HEK293 (cell line): ENCODE measurements around the gene CNTNAP4.

Experiments used
- CTCF ChIP-seq: fragments of 450-650 bp; formaldehyde crosslinking; IDR thresholded peaks from 2 replicates; pipeline ENCODE4 v1.5.1; 2016; ENCODE audit warnings: missing biosample characterization, missing genetic modification characterization
- YY1 ChIP-seq: fragments of 450-650 bp; formaldehyde crosslinking; IDR thresholded peaks from 2 replicates; pipeline ENCODE4 v1.5.1; 2018; ENCODE audit warnings: missing biosample characterization, missing genetic modification characterization
- ZNF311 ChIP-seq: fragments of 450-650 bp; formaldehyde crosslinking; IDR thresholded peaks from 2 replicates; pipeline ENCODE4 v1.5.1; 2017; ENCODE audit warnings: missing biosample characterization, missing genetic modification characterization, borderline replicate concordance
- ZSCAN30 ChIP-seq: fragments of 450-650 bp; IDR thresholded peaks from 2 replicates; pipeline ENCODE4 v1.5.1; 2018; ENCODE audit warnings: missing biosample characterization, mild to moderate bottlenecking, missing genetic modification characterization, moderate library complexity
- TF ChIP-seq, protein P1 (sequence below): fragments of 450-650 bp; formaldehyde crosslinking; IDR thresholded peaks from 2 replicates; pipeline ENCODE4 v1.5.1; 2017; ENCODE audit warnings: missing biosample characterization, missing genetic modification characterization

- TF ChIP-seq ZSCAN30 (tag by site-specific recombination) (no peak), YY1 (tag by site-specific recombination) (no peak), ZNF311 (tag by site-specific recombination) (no peak), CTCF (tag by site-specific recombination) (no peak)
- TF ChIP-seq, protein P1, sequence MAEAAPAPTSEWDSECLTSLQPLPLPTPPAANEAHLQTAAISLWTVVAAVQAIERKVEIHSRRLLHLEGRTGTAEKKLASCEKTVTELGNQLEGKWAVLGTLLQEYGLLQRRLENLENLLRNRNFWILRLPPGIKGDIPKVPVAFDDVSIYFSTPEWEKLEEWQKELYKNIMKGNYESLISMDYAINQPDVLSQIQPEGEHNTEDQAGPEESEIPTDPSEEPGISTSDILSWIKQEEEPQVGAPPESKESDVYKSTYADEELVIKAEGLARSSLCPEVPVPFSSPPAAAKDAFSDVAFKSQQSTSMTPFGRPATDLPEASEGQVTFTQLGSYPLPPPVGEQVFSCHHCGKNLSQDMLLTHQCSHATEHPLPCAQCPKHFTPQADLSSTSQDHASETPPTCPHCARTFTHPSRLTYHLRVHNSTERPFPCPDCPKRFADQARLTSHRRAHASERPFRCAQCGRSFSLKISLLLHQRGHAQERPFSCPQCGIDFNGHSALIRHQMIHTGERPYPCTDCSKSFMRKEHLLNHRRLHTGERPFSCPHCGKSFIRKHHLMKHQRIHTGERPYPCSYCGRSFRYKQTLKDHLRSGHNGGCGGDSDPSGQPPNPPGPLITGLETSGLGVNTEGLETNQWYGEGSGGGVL: no peak
These were observed 42.2 kb upstream of the CNTNAP4 start for GRCh38 chr16:76235025-76235424.
